OCI-LY3 (cell line): ENCODE data around the gene MDP1.

Source experiments
- EZH2phosphoT487 ChIP-seq: fragments of 200-600 bp; shearing (Covaris generic); IDR thresholded peaks from 2 replicates; pipeline ENCODE4 v1.6.1; 2018; ENCODE audit warnings: antibody characterized with exemption, mixed run types, low read depth
- TF ChIP-seq, protein P1 (sequence below): fragments of 200-600, 300-600 bp; sonication (generic); IDR thresholded peaks from 2 replicates; pipeline ENCODE4 v1.5.1; 2014; ENCODE audit warnings: antibody characterized with exemption, low read length, low read depth

- TF ChIP-seq, protein P1, sequence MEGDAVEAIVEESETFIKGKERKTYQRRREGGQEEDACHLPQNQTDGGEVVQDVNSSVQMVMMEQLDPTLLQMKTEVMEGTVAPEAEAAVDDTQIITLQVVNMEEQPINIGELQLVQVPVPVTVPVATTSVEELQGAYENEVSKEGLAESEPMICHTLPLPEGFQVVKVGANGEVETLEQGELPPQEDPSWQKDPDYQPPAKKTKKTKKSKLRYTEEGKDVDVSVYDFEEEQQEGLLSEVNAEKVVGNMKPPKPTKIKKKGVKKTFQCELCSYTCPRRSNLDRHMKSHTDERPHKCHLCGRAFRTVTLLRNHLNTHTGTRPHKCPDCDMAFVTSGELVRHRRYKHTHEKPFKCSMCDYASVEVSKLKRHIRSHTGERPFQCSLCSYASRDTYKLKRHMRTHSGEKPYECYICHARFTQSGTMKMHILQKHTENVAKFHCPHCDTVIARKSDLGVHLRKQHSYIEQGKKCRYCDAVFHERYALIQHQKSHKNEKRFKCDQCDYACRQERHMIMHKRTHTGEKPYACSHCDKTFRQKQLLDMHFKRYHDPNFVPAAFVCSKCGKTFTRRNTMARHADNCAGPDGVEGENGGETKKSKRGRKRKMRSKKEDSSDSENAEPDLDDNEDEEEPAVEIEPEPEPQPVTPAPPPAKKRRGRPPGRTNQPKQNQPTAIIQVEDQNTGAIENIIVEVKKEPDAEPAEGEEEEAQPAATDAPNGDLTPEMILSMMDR, result no peak
- no peak for TF ChIP-seq EZH2phosphoT487
Measured at GRCh38 chr14:24194873-24195185, 21.0 kb downstream of the MDP1 start.
